Suprapubic skin (tissue), 3 donors: ENCODE results near the gene SCG2.

Source experiments
- CTCF ChIP-seq, 2 donors: fragments of 200-600 bp in 1 of 2; fragments of 450-650 bp in 1 of 2; sonication (generic) in 1 of 2; IDR thresholded peaks; one replicate each; pipeline ENCODE4 v1.5.1; 2016 to 2019; ENCODE audit warnings: antibody characterized with exemption in 2 of 2, mild to moderate bottlenecking in 1 of 2, moderate library complexity in 1 of 2
- POLR2A ChIP-seq, 2 donors: fragments of 450-650 bp; IDR thresholded peaks; one replicate each; pipeline ENCODE4 v1.6.1; 2017; ENCODE audit warnings: antibody characterized with exemption in 2 of 2, mild to moderate bottlenecking in 2 of 2, moderate library complexity in 2 of 2

GRCh38 chr2:223604231-223604630 lies 2.1 kb upstream of the SCG2 start:
- no peak for TF ChIP-seq POLR2A (IDR thresholded peaks at IDR 0.05)
- no peak for TF ChIP-seq CTCF (IDR thresholded peaks at IDR 0.05)
